WTC11 (cell line): ENCODE results near the gene RAI1.

ENCODE experiments used
- AFF4 ChIP-seq: sonication (generic); formaldehyde crosslinking; IDR thresholded peaks from 2 replicates; pipeline ENCODE4 v1.8.1; 2023; ENCODE audit warnings: mild to moderate bottlenecking, missing genetic modification reagents, borderline replicate concordance
- CTCF ChIP-seq: fragments of 200-600 bp; IDR thresholded peaks from 2 replicates; pipeline ENCODE4 v1.8.0; 2022; ENCODE audit warnings: antibody characterized with exemption
- ESRRA ChIP-seq: sonication (generic); formaldehyde crosslinking; IDR thresholded peaks from 2 replicates; pipeline ENCODE4 v1.8.1; 2022; ENCODE audit warnings: mild to moderate bottlenecking, missing genetic modification reagents, borderline replicate concordance
- MAX ChIP-seq: sonication (generic); formaldehyde crosslinking; IDR thresholded peaks from 2 replicates; pipeline ENCODE4 v1.8.0; 2022; ENCODE audit warnings: mild to moderate bottlenecking, missing genetic modification reagents
- NR2C2 ChIP-seq: sonication (generic); formaldehyde crosslinking; IDR thresholded peaks from 2 replicates; pipeline ENCODE4 v1.8.0; 2022; ENCODE audit warnings: mild to moderate bottlenecking, missing genetic modification reagents
- ZNF121 ChIP-seq: sonication (generic); formaldehyde crosslinking; IDR thresholded peaks from 2 replicates; pipeline ENCODE4 v1.8.0; 2023; ENCODE audit warnings: missing genetic modification reagents
- ZNF232 ChIP-seq: sonication (generic); formaldehyde crosslinking; IDR thresholded peaks from 2 replicates; pipeline ENCODE4 v1.8.0; 2022; ENCODE audit warnings: mild to moderate bottlenecking, missing genetic modification reagents

- TF ChIP-seq AFF4 (CRISPR knock-in tag): no peak
- TF ChIP-seq CTCF: no peak
- TF ChIP-seq ZNF232 (CRISPR knock-in tag): no peak
- TF ChIP-seq NR2C2 (CRISPR knock-in tag): no peak
- no peak for TF ChIP-seq ZNF121 (CRISPR knock-in tag)
- no peak for TF ChIP-seq ESRRA (CRISPR knock-in tag)
- no peak for TF ChIP-seq MAX
Observed at GRCh38 chr17:17698869-17699351, 17.7 kb downstream of the RAI1 start.
